HCT116 (cell line): ENCODE results near the gene CHST5. TPM values are rescaled to one million over a fixed set of nuclear protein-coding genes. Genes with fewer than 3 reads are reported as not detected.

Experiments used
- ATAC-seq: fragments of 200-7000 bp; cut with Tn5 transposase; 2 replicates; pipeline ENCODE4 v1.9.1; 2020; ENCODE audit warnings: mild to moderate bottlenecking, moderate library complexity
- BruUV-seq: library from RNA; stranded (reverse); fragments of 400-500 nt; replicated peaks from 2 replicates; lab custom pipeline; 2021; lab: Mats Ljungman, UMichigan
- CTCF ChIA-PET: fragments of 300-600 bp; sonication (Branson Sonifier 250); formaldehyde crosslinking; loops from one replicate; lab custom pipeline; 2021; ENCODE audit warnings: antibody characterized with exemption; lab: Charles Lee
- POLR2A ChIA-PET: fragments of 300-600, 350-600 bp; sonication (Branson Sonifier 250); formaldehyde crosslinking; loops from one replicate; lab custom pipeline; 2021; ENCODE audit warnings: antibody characterized with exemption; lab: Charles Lee
- RAD21 ChIA-PET, 2 experiments: fragments of 300-600 bp; sonication (Branson Sonifier 250); formaldehyde crosslinking; loops; one replicate each; lab custom pipeline; 2023; ENCODE audit warnings: low total read pairs in 2 of 2; ENCODE audit not compliant: uncharacterized antibody in 2 of 2, unreplicated experiment in 2 of 2, low non-redundant PET in 1 of 2; lab: Charles Lee
- DNase-seq: peaks from one replicate; pipeline ENCODE4 v3.0.0-alpha.2; 2010; ENCODE audit warnings: low read depth, low spot score
- H2AFZ ChIP-seq: fragments of 200-600 bp; shearing (Covaris generic), sonication (generic); 2 replicates; pipeline ENCODE4 v1.6.1; 2017; ENCODE audit warnings: low read depth, mixed run types, mixed read lengths, antibody characterized with exemption, low read length; ENCODE audit not compliant: poor library complexity, severe bottlenecking
- H3K27ac ChIP-seq: 2 replicates; pipeline ENCODE4 v1.5.1; 2012; ENCODE audit warnings: low read depth, low read length
- H3K27me3 ChIP-seq: fragments of 200-600 bp; sonication (generic); 2 replicates; pipeline ENCODE4 v1.6.1; 2016; ENCODE audit warnings: mixed run types, low read length, mixed read lengths; ENCODE audit not compliant: insufficient read depth
- H3K36me3 ChIP-seq, 2 experiments: fragments of 200-500 bp in 1 of 2; fragments of 200-600 bp in 1 of 2; sonication (Bioruptor generic) in 1 of 2; sonication (generic) in 1 of 2; 2 replicates each; pipeline versions ENCODE4 v1.5.1 to v1.6.1; 2014 to 2016; ENCODE audit warnings: low read length in 2 of 2, inconsistent platforms in 1 of 2, mixed read lengths in 1 of 2, mixed run types in 1 of 2; ENCODE audit not compliant: insufficient read depth in 2 of 2, control insufficient read depth in 1 of 2
- H3K4me1 ChIP-seq, 2 experiments: fragments of 200-600 bp in 1 of 2; sonication (generic) in 1 of 2; 2 replicates each; pipeline versions ENCODE4 v1.5.1 to v1.6.1; 2012 to 2017; ENCODE audit warnings: low read length in 2 of 2, inconsistent platforms in 1 of 2, mild to moderate bottlenecking in 1 of 2, mixed read lengths in 1 of 2, mixed run types in 1 of 2, moderate library complexity in 1 of 2; ENCODE audit not compliant: insufficient read depth in 2 of 2, control insufficient read depth in 1 of 2
- H3K4me2 ChIP-seq: fragments of 200-600 bp; sonication (generic); 2 replicates; pipeline ENCODE4 v1.6.1; 2017; ENCODE audit warnings: mixed run types, low read length, mixed read lengths
- H3K4me3 ChIP-seq, 2 experiments: fragments of 200-600 bp in 1 of 2; sonication (generic) in 1 of 2; replicated peaks in 1 of 2; 2 replicates each; pipeline ENCODE4 v1.5.1; 2011 to 2016; ENCODE audit warnings: low read length in 2 of 2, control low read depth in 1 of 2, low read depth in 1 of 2, mild to moderate bottlenecking in 1 of 2, mixed read lengths in 1 of 2, mixed run types in 1 of 2
- H3K79me2 ChIP-seq: fragments of 200-600 bp; sonication (generic); 2 replicates; pipeline ENCODE4 v1.6.1; 2017; ENCODE audit warnings: mild to moderate bottlenecking, mixed run types, low read length, moderate library complexity, mixed read lengths; ENCODE audit not compliant: insufficient read depth
- H3K9ac ChIP-seq: fragments of 200-600 bp; sonication (generic); 2 replicates; pipeline ENCODE4 v1.6.1; 2016; ENCODE audit warnings: low read length, mixed read lengths
- H3K9me2 ChIP-seq: fragments of 200-600 bp; sonication (generic), shearing (Covaris generic); 2 replicates; pipeline ENCODE4 v1.6.1; 2017; ENCODE audit warnings: mixed run types, mild to moderate bottlenecking, moderate library complexity; ENCODE audit not compliant: insufficient read depth
- H3K9me3 ChIP-seq, 2 experiments: fragments of 200-500 bp in 1 of 2; fragments of 200-600 bp in 1 of 2; sonication (Bioruptor generic) in 1 of 2; sonication (generic) in 1 of 2; 2 replicates each; pipeline ENCODE4 v1.6.1; 2014 to 2017; ENCODE audit warnings: low read length in 2 of 2, mixed read lengths in 2 of 2, inconsistent platforms in 1 of 2, low read depth in 1 of 2, mild to moderate bottlenecking in 1 of 2, mixed run types in 1 of 2, moderate library complexity in 1 of 2; ENCODE audit not compliant: control insufficient read depth in 1 of 2, insufficient read depth in 1 of 2
- H4K20me1 ChIP-seq: fragments of 200-600 bp; sonication (generic), shearing (Covaris generic); 2 replicates; pipeline ENCODE4 v1.6.1; 2017; ENCODE audit warnings: mixed run types, mild to moderate bottlenecking, moderate library complexity; ENCODE audit not compliant: insufficient read depth
- ATF3 ChIP-seq: IDR thresholded peaks from 2 replicates; pipeline ENCODE4 v1.6.1; 2012
- EGR1 ChIP-seq: IDR thresholded peaks from 2 replicates; pipeline ENCODE4 v1.6.1; 2012; ENCODE audit warnings: low read depth
- ELF1 ChIP-seq: IDR thresholded peaks from 2 replicates; pipeline ENCODE4 v1.6.1; 2012; ENCODE audit warnings: low read depth, borderline replicate concordance
- EZH2 ChIP-seq: fragments of 200-600 bp; sonication (generic); IDR thresholded peaks from 2 replicates; pipeline ENCODE4 v1.6.1; 2017; ENCODE audit warnings: antibody characterized with exemption, mixed run types
- EZH2phosphoT487 ChIP-seq: fragments of 200-600 bp; IDR thresholded peaks from 2 replicates; pipeline ENCODE4 v1.6.1; 2018; ENCODE audit warnings: antibody characterized with exemption, borderline replicate concordance
- FOSL1 ChIP-seq: IDR thresholded peaks from 2 replicates; pipeline ENCODE4 v1.6.1; 2012; ENCODE audit warnings: low read depth
- POLR2A ChIP-seq: IDR thresholded peaks from 2 replicates; pipeline ENCODE4 v1.7.0; 2011; ENCODE audit warnings: borderline replicate concordance; ENCODE audit not compliant: insufficient read depth, insufficient read length; ENCODE audit errors: extremely low read depth
- RAD21 ChIP-seq: IDR thresholded peaks from 2 replicates; pipeline ENCODE4 v1.6.1; 2012; ENCODE audit warnings: low read depth, mild to moderate bottlenecking
- REST ChIP-seq: IDR thresholded peaks from 2 replicates; pipeline ENCODE4 v1.6.1; 2012; ENCODE audit warnings: low read depth
- SRF ChIP-seq: IDR thresholded peaks from 2 replicates; pipeline ENCODE4 v1.6.1; 2012; ENCODE audit warnings: low read depth
- TCF7L2 ChIP-seq: IDR thresholded peaks from 2 replicates; pipeline ENCODE4 v1.7.0; 2011; ENCODE audit warnings: borderline replicate concordance, inconsistent platforms; ENCODE audit not compliant: insufficient read depth, insufficient read length; ENCODE audit errors: extremely low read depth
- YY1 ChIP-seq: IDR thresholded peaks from 2 replicates; pipeline ENCODE4 v1.6.1; 2011; ENCODE audit warnings: low read length, low read depth, moderate library complexity, mild to moderate bottlenecking; ENCODE audit not compliant: insufficient replicate concordance; ENCODE audit errors: extremely low read depth
- intact Hi-C: fragments of 100-400 bp; cut with micrococcal nuclease; formaldehyde crosslinking; loops from 2 replicates; pipeline ENCODE4 v1.10.0; 2022
- total RNA-seq: library from RNA; stranded (reverse); gene quantifications from one replicate; pipeline ENCODE4 v1.2.1, GENCODE V29; 2021; ENCODE audit not compliant: unreplicated experiment

The CHST5 gene
- total RNA-seq, 1 experiment from 2014 or later, result 0.32 TPM

- Histone ChIP-seq H4K20me1 (no peaks in the 10 kb centered on the region), H3K9ac (no peak overlapping the region), H2AFZ (no peak overlapping the region), H3K4me3 (no peak overlapping the region), H3K79me2 (no peaks in the 10 kb centered on the region), H3K36me3 (no peaks in the 10 kb centered on the region), H3K4me2 (no peak overlapping the region), H3K27ac (no peak overlapping the region), H3K9me2 (no peaks in the 10 kb centered on the region), H3K27me3 (no peaks in the 10 kb centered on the region), H3K4me1 (no peaks in the 10 kb centered on the region), H3K9me3 (no peaks in the 10 kb centered on the region)
- DNase-seq, result no peak
- intact Hi-C loops, result no loop called here
- ChIA-PET RAD21 (no interaction called here), CTCF (interaction anchor here (0.7 to 1.6 kb wide), 2 partner anchors 16 to 17 kb away, joined by 3 to 13 read pairs; no protein-coding TSS in a partner anchor), POLR2A (no interaction called here)
- TF ChIP-seq FOSL1, result no peak
- no peak for TF ChIP-seq EGR1
- TF ChIP-seq EZH2, result no peak
- TF ChIP-seq ELF1, result no peak
- TF ChIP-seq YY1, result no peak
- no peak for TF ChIP-seq RAD21
- no peak for TF ChIP-seq ATF3
- no peak for TF ChIP-seq REST
- TF ChIP-seq SRF, result no peak
- TF ChIP-seq TCF7L2, result no peak
- no peak for TF ChIP-seq POLR2A
- TF ChIP-seq EZH2phosphoT487, result no peak
- BruUV-seq, result no TSS peak
- no peak for ATAC-seq
Measured at GRCh38 chr16:75534560-75535205, 1.2 kb downstream of the CHST5 start.
